ENCODE results near the gene IL17RD.
"Not testable (repeated sequence)": the region's sequence is repeated elsewhere in the genome, so short reads cannot be mapped to it uniquely, and the experiment has no call there.

IL17RD gene

DNA sequence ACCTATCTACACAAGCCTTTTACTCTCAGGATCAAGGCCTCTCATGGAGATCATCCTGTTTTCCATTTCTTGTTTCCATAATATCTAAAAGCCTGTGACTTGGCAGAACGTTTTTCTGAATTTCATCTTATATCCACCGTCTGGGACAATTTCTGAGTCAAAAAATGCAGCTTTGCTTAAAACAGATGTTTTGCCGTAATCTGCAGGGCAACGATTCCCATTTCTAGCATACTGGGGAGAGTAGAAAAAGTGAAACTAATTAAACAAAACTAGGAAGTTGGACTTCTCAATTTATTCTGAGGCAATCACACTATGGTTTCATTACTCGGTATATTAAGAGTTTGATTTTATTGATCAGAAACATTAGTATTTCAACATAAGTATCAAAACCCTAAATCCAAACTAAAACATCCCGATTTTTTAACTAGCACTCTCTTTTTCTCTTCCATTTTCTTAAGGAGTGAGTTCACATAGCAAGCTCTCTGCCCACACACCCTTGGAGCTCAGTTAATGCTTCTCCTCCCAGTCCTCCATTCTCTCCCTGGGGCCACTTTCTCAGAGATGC lies 71.1 kb downstream of the IL17RD start:
- no peak for DNase-seq (ENCODE audit: low read depth in 2 of 3, low spot score in 2 of 3)

DNA sequence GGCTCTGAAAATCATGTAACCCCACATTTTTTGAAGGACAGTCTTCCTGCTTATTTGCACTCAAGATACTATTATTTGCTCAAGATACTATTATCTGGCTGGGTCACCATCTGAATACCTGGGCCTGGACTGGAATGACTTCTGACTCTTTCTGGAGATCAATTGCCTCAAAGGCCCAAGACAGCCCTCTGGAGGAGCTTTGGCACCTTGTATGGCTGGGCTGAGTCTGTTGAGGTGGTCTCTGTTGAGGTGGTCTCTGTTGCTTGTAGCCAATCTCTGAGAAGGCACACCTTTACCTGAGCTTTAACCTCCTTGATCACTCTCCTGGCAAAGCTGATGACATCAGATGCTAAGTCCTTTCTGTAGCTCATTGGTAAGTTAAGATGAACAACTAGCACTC lies 71.7 kb downstream of the IL17RD start:
- DNase-seq (ENCODE audit: low read depth in 2 of 3, low spot score in 2 of 3), result no peak

DNA sequence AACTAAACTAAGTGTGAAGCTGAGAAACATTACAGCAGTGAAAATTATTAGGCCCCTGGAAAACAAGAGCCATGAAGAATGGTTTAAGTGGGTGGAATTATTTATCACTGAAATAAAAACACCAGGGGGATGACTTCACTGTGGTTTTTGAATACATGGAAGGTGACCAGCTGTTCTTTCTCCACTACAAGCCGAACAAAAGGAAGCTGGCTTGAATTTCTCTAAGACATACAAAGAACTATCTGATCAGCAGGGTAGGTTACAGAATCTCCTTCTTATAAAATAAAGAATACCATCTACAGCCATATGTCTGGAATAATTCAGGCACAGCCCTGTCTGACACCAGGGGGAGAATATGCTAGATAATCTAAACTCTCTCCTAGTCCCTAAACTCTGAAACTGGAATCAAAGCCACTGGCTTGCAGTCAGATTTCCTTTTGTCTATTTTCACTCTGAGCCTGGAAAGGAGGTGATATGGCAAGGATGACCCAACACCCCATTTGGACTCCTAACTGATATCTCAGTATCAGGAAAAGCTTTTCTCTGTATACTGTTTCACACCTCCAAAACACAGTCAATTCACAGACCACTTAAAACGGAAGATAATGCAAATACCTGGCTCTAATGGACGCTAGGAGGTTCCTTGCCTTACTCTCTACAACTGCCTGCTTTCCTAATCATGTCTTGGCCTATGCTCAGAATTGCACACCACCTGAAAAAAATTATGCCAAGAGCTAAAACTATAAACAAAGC lies 73.5 kb downstream of the IL17RD start:
- DNase-seq (ENCODE audit: low read depth in 2 of 3, low spot score in 2 of 3), result no peak

DNA sequence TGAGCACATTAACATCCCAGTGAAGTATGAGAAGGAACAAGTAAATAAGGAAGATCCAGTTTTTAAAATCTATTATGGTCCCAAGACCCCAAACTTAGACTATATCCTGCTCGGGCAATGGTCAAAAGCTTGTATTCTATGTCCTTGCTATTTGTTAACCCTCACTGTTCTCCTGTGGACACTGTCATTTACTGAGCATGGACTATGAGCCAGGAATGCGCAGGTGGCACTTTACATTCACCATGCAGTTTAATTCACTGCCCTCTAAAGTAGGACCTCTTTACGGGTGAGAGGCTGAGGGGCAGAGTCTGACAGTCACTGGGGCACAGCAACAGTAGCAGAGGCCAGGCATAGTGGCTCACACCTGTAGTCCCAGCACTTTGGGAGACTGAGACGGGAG lies 76.1 kb downstream of the IL17RD start:
- DNase-seq (ENCODE audit: low read depth in 2 of 3, low spot score in 2 of 3), result no peak

DNA sequence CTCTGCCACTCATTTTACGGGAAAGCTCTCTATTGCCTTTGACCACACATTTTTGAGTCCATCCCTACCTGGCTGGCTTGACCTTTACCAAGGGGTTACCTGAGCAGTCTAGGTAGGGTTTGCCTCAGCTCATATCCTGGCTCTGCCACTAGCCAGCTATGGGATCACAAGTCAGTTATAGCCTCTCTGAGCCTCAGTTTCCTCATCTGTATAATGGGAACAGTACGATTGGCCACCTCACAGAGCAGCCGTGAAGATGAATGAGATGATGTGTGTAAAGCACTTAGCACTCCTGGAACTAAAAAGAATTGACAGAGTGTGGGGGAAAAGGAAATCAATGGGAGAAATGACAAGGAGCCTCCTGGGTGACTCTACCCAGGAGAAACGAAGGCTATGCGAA lies 76.7 kb downstream of the IL17RD start:
- no peak for DNase-seq (ENCODE audit: low read depth in 2 of 3, low spot score in 2 of 3)

DNA sequence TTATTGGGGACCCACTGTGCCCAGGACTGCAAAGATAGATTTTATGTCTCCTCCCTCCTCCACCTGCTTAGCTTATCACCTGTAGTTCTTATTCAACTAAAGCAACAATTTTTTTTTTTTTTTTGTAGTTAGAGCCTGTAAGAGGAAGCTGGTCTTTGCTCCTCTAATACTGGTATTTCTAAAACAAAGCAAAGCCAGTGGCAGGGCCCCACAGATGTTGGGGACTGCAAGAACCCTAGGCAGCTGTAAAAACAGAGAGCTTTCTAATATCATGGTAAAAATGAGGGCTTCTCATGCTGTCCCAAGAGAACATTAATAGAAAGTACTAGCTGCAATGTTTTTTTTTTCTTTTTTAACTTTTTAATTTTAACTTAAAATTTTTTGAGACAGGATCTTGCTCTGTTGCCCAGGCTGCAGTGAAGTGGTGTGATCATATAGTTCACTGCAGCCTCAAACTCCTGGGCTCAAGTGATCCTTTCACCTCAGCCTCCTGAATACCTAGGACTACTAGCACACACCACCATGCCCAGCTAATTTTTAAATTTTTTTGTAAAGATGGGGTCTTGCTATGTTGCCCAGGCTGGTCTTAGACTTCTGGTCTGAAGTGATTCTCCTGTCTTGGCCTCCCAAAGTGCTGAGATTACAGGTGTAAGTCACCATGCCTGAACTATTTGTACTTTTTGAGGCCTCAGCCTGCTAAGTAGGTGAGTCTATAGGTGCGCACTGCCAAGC lies 77.6 kb downstream of the IL17RD start:
- no peak for DNase-seq (ENCODE audit: low read depth in 2 of 3, low spot score in 2 of 3)

DNA sequence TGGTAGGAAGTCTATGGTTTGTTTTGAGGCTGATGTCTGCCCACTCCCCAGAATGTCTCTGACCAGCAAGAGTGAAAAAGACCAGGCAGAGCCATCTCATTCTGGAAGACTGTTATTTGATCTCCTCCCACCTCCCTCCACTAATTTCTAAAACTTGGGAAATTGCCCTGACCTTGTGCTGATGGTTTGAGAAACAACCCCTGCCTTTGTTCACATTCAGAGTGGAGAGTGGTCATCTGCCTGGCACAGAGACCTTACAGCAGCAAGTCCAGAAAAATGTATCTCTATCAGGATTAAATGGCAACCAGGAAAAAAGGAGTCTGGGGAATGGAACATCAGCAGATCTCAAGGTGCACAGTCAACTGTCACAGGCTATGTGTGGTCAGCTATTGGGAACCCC lies 79.0 kb downstream of the IL17RD start:
- no peak for DNase-seq (ENCODE audit: low read depth in 2 of 3, low spot score in 2 of 3)

DNA sequence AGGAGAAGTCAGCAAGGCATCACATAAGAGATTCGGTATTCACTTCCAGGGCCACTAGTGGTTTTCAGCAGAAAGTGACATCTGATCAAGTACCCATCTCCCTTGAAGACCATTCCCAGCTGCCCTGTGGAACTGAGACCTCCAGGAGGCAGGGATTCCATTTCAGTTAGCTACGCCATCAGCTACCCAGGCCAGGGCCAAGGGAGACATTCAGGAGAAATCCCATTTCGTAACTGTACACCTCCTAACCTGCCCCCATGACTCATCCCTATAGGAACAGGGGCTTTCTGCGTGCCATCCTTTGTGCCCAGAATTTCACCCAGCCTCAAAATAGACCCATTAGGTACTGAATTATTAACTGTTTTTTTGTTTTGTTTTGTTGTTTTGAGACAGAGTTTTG lies 79.9 kb downstream of the IL17RD start:
- no peak for DNase-seq (ENCODE audit: low read depth in 2 of 3, low spot score in 2 of 3)

DNA sequence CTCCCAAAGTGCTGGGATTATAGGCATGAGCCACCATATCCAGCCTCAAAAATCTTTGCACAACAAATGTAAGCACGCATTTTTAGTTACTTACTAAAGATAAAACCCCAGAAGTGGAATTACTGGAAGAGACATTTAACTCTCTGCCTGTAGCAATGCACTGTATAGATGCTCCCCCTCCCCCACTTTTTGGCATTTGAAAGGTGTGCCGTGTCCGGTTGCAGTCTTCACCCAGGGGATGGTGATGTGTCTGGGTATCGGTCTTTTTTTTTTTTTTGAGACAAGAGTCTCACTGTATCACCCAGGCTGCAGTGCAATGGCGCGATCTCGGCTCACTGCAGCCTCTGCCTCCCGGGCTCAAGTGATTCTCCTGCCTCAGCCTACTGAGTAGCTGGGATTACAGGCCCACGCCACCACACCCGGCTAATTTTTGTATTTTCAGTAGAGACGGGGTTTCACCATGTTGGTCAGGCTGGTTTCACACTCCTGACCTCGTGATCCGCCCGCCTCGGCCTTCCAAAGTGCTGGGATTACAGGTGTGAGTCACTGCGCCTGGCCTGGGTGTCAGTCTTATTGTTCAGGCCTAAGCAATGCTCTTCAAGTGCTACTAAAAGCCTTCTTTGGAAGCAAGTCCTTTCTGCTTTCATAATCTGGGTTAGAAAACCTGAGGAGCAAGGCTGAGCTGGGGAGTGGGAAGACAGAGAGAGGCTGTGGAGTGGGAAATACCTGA lies 81.7 kb downstream of the IL17RD start:
- not testable (repeated sequence) for DNase-seq (ENCODE audit: low read depth in 2 of 3, low spot score in 2 of 3)

DNA sequence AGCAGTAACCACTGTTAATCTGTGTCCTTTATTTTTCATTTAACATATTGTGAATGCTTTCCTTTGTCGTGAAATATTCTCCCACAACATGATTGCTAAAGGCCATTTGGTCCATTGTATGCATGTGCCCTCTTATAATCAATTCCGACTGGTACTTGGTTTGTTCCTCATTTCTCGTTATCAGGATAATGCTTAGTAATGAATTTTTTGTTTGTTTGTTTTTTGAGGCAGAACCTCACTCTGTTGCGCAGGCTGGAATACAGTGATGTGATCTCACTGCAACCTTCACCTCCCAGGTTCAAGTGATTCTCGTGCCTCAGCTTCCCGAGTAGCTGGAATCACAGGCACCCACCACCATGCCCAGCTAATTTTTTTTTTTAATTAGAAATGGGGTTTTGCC lies 82.7 kb downstream of the IL17RD start:
- no peak for DNase-seq (ENCODE audit: low read depth in 2 of 3, low spot score in 2 of 3)

DNA sequence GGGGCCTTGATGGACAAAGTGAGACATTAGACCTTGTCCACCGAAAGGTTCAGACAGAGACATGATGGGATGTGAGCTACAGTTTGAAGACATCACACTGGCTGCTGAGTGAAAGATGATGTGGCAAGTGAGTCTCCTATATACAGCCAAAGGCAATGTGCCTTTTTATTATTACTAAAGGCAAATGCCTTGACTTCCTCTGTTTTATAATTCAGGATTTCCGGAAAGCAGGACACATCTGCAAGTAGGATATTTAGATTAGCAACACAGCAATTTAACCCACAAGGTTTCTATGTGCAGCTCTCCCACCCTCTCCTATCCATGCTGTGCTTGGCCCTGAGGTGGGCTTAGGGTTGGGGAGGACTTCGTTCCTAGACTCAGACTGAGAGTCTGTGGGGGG lies 84.0 kb downstream of the IL17RD start:
- DNase-seq (ENCODE audit: low read depth in 2 of 3, low spot score in 2 of 3), result no peak

DNA sequence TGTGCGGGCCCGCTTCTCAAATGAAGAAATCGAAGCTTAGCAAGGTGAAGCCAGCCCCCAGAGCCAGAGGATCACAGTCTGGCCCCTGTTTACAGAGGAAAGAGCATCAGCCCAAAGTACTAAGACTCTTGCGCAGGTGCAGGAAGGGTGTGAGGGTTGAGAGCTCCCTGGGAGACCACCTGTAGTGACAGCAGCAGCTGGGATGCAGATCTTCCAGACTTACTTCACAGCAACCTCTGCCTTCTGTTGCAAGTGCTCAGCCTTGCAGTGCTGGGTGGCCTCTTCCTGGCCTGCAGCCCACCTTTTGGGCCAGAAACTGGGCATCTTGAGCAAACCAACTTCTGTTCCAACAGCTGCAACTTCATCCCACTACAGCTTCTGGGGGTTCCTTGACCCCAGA lies 85.0 kb downstream of the IL17RD start:
- no peak for DNase-seq (ENCODE audit: low read depth in 2 of 3, low spot score in 2 of 3)

DNA sequence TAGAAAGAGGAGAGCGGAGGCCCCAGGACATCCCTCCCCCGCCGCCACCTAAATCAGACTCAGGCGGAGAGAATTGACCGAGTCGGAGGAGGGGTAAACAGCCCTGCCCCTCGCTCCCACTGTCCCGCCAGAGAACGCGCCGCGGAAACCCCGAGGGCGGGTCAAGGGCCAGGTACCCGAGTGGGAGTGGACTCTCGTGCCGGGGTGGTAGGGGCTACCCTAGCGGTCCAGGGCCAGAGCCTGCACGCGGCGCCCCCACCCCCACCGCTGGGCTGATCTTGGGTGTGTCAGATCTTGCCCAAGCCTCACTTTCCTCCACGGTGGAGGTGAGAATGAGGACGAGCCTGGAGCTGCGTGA lies 85.7 kb downstream of the IL17RD start:
- DNase-seq (ENCODE audit: low read depth in 2 of 3, low spot score in 2 of 3), result no peak

DNA sequence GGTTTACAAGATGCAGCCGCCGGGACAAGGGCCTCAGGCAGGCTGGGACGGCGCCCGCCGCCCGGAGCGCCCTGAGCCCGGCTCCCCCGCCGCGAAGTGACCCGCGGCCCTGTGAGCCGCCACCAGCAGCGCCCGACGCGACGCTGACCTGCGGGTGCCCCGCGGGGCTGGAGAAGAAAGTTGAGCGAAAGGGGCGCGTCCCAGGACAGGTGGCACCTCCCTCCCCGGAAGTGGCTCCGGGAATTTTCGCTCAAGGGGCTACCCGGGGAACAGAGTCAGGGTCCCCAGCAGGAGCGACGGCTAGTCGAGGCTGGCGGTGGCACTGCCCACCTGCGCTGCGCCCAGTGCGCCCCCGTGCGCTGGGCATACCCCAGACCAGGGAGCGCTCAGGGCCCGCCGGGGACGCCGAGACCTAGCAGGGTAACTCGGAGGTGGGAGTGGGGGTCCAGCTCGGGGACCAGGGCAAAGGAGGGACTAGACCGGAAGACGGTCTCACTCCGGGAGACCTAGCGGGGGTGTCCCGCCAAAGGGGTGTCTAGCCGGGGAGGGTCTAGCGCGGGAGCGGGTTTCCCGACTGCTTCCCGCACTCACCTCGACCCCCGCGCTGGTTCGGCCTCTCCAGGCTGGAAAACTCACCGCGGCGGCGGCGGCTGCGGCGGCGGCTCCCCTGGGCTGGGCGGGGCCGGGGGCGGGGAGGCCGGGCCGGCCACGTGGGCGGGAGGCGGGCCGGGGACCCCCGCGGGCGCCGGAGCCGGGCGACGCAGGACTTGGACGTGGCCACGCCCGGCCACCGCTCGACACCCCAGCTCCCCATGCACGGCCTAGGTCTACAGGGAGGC lies 86.3 kb downstream of the IL17RD start:
- DNase-seq (ENCODE audit: low read depth in 2 of 3, low spot score in 2 of 3), result peak in 1 of 3 experiments; percentile 17

DNA sequence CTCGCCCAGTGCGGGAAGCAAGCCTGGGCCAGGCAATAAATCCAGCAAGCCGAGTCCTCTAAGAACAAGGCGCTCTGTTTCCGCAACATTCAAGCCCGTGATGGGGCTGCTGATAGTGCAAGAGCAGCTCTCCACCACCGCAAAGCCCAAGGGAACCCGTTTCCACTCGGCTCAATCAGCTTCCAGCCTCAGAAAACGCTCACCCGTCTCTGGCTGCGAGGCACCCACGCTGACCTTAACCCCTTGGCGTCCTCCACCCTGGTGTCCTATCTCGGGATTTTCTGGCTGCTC lies 86.9 kb downstream of the IL17RD start:
- DNase-seq (ENCODE audit: low read depth in 2 of 3, low spot score in 2 of 3), result no peak

DNA sequence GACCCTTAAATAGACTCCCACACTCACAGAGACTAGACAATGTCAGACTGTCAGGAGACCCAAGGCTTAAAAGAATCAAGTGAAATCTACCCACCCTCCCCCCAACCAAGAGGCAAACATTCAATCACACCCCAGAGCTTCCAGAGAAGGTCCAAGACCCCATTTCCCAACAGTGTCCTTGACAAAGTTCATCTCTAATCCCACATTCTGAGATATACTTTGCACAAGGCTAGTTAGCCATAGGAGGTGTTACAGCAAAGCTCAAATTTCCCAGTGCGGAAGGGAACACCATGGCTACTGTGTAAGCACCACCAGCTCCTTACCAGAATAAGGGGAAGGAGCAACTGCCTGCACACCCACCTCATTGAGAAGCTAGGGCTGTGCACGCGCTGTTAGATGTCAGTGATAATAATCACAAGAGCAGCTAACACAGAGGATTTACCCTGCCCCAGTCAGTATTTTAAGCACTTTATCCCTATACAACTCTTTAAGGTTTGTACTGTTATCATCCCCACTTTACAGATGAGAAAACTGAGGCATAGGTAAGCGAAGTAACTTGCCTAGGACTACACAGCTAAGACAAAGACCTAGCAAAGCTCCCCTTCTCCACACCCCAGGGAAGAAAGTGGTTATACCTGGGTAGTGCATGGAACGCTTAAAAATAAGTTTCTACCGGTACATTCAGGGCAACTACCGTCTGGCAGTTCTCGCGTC lies 87.4 kb downstream of the IL17RD start:
- no peak for DNase-seq (ENCODE audit: low read depth in 2 of 3, low spot score in 2 of 3)

DNA sequence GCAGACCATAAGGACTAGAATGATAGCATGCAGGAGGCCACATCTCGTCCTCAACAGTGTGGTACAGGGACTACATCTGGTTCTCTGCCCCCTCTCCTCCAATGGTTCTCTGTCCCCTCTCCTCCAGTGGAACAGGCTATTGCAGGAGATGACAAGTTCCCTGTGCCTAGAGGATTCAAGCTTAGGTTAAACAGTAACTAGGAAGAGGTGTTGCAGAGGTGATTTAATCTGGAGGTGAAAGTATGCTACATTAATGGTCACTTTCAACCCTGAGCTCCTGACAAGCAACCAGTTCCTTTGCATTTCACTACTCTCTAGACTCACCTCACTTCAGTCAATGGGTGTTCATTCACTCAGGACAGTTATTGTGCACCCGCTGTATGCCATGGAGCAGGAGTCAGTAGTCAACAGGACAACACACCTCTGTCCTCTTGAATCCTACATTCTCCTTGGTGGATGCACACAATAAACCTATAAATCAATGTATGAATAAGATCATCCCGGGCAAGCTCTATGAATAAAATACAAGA lies 88.7 kb downstream of the IL17RD start:
- DNase-seq (ENCODE audit: low read depth in 2 of 3, low spot score in 2 of 3), result no peak

DNA sequence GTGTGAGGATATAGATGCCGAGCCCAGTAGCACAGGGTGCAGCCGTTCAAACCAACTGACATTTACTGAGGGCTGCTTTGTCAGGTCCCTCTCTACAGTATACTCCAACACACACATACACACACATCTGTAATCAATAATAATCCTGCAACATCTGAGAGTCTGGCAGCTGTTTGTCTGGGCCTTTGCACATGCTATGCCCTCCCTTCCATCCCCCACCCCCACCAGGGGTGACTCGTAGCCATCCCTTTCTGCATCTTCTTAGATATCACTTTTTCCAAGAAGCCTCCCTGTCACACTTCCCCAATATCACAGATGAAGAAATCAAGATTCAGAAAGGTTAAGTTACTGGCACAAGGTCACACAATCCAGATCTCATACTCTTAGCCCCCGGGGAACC lies 91.0 kb downstream of the IL17RD start:
- DNase-seq (ENCODE audit: low read depth in 2 of 3, low spot score in 2 of 3), result no peak

DNA sequence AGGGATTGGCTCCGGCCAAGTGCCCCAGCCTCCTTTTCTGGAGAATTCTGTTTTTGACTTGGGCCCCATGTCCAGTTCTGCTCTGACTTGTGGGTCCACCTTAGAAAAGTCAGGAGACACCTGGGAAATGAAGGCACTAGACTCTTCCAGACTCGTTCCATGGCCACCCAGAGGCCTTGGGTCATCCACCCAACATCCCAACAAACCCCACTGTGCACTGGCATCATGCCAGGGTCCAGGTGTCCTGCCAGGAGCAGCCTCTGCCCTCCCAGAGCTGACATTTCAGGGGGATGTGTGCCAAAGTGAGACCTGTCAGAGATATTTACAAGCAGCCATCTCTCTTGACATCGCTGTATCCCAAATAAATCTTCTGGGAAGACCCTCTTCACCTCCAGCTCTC lies 91.5 kb downstream of the IL17RD start:
- no peak for DNase-seq (ENCODE audit: low read depth in 2 of 3, low spot score in 2 of 3)

DNA sequence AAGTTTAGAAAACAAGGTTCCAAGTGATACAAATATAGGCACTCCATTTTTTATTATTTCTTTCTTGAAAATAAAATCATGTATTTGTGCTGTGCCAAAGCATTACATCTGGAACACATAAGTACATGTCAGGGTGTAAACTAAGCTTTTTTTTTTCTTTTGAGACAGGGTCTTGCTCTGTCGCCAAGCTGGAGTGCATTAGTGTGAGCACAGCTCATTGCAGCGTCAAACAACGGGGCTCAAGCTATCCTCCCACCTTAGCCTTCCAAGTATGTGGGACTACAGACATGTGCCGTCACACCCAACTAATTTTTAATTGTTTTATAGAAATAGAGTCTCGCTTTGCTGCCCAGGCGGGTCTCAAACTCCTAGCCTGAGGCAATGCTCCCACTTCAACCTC lies 95.7 kb downstream of the IL17RD start:
- DNase-seq (ENCODE audit: low read depth in 2 of 3, low spot score in 2 of 3), result no peak

Data from activated CD8-positive, alpha-beta memory T cell treated with anti-CD3 and anti-CD28 coated beads for 48 hours (primary cell).